Spleen (tissue), 7 donors: Measurements from ENCODE around the gene ZNF646.

Experiments
- CTCF ChIP-seq, 11 experiments: fragments of 200-600 bp in 7 of 11; fragments of 450-650 bp in 4 of 11; sonication (generic) in 4 of 11; IDR thresholded peaks in 8 of 11; conservative IDR thresholded peaks in 3 of 11; 1 replicate in 7 of 11; 2 replicates in 4 of 11; pipeline versions ENCODE4 v1.4.0 to v1.8.0; 2016 to 2021; ENCODE audit warnings: antibody characterized with exemption in 11 of 11, inconsistent platforms in 4 of 11, mild to moderate bottlenecking in 1 of 11
- POLR2A ChIP-seq, 3 donors: fragments of 450-650 bp; IDR thresholded peaks; one replicate each; pipeline ENCODE4 v1.5.1; 2017; ENCODE audit warnings: antibody characterized with exemption in 3 of 3, mild to moderate bottlenecking in 1 of 3
- donor health status: DM: no; HTN: no; CAD: no; lungs with moderate emphysema.
- donor health status: DM: no; HTN: no; CAD: no.
- donor health status: DM: no; HTN: no; CAD: no.

- peak in 2 of 11 experiments; percentile 9 to 25 for TF ChIP-seq CTCF (IDR thresholded peaks at IDR 0.05 in 8 of 11, conservative IDR thresholded peaks at IDR 0.05 in 3 of 11)
- TF ChIP-seq POLR2A (IDR thresholded peaks at IDR 0.05) = no peak
Measured at GRCh38 chr16:31073142-31073969, 866 bp upstream of the ZNF646 start.
